Occipital lobe (tissue), 2 donors: ENCODE results near the gene NFIC. TPM values are rescaled to one million over a fixed set of nuclear protein-coding genes. Genes with fewer than 3 reads are reported as not detected.
"Not testable (repeated sequence)": the region's sequence is repeated elsewhere in the genome, so short reads cannot be mapped to it uniquely, and the experiment has no call there.

ENCODE experiments used
- DNase-seq: peaks from one replicate; lab custom pipeline; 2025; lab: John Stamatoyannopoulos, UW
- total RNA-seq: library from RNA; depleted of rRNA; stranded (reverse); fragments of >200 nt; gene quantifications from one replicate; pipeline ENCODE4 v1.2.3, GENCODE V29; 2014

NFIC gene
- total RNA-seq, 1 donor from 2014 or later = 6.6 TPM

DNA sequence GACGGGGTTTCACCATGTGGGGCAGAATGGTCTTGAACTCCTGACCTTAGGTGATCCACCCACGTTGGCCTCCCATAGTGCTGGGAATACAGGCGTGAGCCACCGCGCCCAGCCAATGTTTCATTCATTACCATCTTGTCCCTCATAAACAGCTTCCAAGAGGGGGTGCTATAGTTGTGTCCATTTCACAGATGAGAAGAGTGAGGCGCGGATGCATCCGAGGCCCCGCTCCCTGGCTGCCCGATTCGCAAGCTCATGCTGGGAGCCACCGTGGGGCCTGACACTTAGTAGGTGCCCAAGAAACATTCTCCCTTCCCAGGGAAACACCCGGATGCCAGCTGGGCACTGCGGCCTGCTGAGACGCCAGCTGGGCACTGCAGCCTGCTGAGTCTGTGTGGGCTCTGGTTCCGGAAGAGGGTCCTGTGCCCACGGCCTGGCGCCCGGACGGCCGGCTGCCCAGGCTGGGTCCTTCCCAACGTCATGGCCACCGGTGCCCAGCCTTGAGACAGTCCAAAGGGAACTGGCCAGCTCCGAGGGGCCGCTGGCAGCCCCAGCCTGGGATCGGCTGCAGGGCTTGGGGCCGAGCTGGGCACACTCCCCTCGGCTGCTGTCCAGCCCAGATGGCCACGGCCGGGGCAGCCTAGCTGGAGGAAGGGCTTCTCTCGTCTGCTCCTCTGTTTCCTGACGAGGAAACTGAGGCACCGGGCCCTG, 54.7 kb downstream of the NFIC start:
- DNase-seq = no peak

DNA sequence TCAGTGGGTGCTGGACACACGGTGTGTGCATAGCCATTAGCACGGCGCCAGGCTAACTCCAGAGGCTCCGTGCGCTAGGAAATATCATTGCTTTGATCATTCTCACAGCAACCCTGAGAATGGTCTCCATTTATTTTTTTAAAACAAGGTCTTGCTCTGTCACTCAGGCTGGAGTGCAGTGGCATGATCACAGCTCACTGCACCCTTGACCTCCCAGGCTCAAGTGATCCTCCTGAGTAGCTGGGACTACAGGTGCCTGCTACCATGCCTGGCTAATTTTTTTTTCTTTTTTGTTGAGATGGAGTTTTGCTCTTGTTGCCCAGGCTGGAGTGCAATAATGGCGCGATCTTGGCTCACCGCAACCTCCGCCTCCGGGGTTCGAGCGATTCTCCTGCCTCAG, 55.3 kb downstream of the NFIC start:
- DNase-seq = not testable (repeated sequence)

DNA sequence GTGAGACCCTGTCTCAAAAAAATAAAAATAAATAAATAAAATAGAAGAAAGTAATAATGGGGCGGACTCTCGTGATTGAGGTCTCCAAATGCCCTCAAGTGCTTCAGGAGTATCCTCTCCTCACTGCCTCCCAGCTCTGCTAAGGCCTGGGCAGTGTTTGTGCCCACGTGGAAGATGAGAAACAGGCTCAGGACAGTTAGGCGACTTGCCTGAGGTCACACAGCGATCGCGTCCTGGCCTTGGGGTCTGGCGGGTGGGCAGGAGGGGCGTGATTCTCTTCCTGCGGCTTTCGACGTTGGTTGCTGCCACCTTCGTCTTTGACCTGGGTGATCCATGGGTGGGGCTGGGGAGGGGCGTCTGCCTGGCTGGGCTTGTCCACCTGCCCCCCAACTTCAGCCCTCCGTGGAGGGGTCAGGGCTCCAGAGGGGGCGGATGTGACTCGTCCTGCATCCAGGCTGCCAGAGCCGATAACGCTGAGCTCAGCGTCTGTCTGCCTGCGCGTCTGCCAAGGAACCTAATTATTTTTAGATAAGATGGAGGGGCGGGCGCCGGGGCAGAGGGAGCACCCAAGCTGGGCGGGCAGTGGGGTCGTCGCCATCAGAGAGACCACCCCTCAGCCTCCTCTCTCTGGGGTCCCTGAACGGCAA, 56.9 kb downstream of the NFIC start:
- no peak for DNase-seq

DNA sequence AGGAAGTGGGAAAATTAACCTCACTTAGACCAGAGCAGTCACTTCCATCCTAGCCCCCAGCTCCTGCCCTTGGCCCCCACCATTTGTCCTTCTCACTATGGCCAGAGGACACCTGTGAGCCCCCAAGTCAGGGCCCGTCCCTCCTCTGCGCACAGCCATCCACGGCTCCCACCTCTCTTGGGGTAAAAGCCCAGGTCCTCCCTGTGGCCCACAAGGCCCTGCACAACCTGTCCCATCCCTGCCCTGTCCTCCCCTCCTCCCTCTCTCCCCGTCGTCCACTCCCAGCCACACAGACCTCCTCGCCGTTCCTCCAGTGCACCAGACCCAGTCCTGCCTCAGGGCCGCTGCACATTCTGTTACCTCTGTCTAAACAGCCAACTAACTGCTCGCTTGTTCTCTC, 60.0 kb downstream of the NFIC start:
- DNase-seq = no peak

DNA sequence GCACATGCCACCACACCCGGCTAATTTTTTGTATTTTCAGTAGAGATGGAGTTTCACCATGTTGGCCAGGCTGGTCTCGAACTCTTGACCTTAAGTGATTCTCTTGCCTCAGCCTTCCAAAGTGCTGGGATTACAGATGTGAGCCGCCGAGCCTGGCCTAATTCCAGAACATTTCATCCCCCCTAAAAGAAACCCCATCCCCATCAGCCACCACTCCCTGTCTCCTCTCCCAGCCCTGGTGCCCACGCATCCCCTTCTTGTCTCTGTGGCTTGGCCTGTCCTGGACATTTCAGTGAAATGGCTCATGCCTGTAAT, 63.9 kb downstream of the NFIC start:
- DNase-seq = not testable (repeated sequence)

DNA sequence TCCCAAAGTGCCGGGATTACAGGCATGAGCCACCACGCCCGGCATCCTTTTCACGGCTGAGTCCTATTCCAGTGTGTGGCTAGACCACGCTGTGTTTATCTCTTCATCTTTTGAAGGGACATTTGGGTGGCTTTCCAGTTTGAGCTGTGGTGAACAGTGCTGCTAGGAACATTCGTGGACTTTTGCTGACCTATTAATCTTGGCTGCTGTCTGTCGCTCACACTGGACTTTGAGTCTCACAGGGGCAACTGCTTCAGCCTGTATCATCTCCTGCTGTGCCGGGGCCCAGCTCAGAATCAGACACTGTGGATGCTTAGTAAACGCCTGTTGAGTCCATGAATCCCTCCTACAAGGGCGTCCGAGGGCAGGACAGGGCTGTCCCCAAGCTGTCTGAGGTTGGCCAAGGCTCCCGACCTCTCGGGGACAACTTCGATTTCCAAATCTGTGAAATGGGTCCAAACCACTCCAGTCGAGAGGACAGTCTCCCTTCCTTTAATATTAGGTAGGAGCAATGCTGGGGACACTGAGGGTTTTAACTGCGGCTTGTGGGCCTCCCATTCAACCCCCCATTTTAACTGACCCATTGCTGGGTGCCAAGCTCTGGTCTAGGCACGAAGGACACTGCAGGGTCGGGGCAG, 65.5 kb downstream of the NFIC start:
- DNase-seq = no peak

DNA sequence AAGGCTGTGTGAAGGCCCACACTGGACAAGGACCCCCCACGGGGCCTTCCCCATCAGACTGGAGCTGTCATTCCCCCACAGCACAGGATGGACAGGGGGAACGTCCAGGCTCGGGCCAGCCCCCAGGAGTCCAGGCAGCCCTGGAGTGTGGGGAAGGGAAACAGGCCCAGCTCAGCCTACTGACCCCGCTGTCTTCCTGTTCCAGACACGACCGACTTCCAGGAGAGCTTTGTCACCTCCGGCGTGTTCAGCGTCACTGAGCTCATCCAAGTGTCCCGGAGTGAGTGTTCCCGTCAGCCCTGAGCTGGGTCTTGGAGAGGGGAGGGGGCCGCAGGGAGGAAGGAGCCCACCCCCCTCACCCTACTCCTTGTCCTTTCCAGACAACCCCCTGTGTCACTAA, 66.9 kb downstream of the NFIC start:
- no peak for DNase-seq

DNA sequence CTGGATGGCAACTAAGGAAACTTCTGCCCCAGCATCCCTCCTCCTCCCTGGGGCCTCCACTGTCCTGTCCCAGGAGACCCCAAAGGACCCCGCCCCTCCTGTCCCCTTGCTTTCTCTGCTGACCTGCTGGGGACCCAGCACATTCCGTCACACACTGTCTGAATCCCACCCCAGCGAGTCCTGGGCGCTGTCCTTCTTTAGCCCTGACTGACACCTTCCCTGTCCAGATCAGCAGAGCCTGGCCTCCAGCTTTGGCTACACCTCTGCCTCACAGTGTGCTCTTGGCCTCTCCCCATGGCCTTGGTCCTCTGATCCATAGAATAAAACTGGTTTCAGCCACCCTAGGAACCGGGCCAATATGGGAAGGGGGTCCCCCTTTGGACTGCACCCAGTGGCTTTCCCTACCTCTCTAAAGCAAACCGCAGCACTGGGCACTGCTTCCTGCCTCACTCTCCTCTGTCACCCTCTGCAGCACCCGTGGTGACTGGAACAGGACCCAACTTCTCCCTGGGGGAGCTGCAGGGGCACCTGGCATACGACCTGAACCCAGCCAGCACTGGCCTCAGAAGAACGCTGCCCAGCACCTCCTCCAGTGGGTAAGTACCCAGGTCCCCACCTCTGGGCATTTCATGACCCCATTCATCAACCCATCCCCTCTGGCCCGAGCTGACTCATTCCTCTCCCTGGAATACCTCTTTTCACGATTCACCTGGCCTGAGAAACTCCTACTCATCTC, 67.6 kb downstream of the NFIC start:
- no peak for DNase-seq

DNA sequence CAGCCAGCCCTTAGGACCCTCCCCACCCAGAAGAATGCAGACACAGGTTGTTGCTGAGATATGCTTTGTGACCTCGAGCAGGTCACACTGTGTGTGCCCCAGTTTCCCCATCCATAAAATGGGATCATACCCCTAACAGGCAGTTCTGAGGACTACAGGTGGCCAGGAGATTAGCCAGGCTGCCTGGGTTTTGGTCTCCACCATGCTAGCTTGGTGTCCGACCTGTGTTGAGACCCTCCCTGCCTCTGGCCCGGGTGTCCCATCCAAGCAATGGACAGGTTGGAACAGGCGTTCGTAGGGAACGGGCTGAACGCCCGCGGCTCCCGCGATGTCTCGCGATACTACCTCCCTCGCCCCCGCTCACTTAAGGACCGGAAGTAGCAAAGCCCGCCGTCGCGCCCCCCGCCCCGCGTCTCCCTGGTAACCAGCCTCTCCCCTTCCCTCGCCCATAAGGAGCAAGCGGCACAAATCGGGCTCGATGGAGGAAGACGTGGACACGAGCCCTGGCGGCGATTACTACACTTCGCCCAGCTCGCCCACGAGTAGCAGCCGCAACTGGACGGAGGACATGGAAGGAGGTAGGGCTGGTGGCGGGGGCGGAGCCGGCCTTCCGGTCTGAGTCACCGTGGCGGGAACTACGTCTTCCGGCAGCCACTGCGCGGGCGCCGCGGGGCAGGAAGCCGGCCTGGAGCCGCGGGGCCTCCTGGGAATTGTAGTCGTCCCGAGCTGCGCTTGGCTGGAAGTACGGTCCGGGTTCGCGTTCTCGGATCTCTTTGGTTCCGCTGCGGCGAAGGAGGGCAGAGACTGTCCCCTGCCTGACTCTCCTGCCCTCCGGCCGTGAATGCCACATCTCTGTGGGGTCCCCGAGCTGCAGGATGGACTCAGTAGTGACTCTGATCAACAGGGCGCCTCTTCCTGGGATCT, 68.5 kb downstream of the NFIC start:
- peak; percentile 92 for DNase-seq

DNA sequence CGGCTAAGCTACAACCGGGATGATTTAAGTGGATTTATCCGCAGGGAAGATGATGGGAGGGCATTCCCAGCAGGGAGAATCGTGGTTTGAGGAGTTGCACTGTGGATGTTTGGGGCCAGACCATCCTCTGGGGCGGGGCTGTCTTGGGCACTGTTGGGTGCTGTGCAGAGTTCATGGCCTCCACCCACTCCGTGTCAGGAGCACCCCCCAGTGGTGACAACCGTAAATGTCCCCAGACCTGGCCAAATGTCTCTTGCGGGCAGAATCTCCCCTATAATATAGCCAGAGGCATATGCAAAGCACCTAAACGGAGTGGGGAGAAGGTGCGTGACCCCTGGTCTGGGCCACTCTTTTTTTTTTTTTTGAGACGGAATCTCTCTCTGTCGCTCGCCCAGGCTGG, 73.7 kb downstream of the NFIC start:
- no peak for DNase-seq

DNA sequence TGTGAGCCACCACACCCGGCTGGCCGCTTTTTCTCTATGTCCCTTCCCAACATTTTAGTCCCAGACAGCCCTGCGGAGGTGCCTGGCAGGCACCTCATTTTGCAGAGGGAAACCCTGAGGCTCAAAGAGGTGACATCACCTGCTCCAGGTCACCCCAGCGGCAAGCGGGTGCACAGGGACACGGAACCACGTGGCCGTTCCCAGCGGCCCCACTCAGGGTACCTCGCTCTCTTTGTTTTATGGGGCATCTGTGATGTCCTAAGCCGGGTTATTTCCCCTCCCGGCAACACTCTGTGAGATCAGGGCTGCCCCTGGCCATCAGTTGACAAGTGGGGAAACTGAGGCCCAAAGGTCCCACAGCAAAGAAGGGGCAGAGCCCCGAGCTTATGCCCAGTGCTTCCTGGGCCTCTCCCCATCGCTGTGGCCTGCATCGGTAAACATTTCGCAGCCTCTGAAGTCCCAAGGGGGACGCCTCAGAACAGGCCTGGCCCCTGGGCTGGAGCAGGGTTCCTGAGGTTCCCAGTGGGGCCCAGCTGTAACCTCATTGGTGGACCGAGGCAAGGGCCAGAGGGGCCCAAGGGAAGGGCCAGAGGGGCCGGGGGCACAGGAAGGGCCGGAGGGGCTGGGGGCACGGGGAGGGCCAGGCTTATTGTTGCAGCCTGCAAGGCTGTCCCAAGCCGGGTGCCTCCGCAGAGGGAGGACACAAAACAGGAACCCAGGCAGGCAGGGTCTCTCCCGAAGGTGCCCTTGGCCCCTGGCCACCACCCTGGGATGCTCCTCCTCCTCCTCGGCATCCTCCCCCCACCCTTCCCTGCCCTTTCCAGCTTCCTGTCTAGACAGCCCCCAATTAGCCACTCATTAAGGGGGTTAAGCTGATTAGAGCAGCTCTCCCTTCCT, 75.0 kb downstream of the NFIC start:
- DNase-seq = no peak

DNA sequence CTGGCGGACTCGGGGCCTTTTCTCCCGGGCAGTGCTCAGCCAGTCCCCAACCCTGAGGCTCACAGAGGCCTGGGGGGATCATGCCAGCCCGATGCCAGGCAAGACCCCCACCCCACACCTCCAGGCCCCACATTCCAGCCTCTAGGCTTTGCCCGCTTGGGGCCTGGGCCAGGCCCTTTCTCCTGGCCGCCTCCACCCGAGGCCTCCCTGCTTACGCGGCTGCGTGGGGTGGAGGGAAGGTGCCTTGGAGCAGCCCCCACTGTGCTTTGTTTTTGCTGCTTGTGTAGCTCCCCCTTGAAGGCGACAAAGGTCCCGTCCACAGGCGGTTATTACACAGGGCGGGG, 75.6 kb downstream of the NFIC start:
- no peak for DNase-seq

DNA sequence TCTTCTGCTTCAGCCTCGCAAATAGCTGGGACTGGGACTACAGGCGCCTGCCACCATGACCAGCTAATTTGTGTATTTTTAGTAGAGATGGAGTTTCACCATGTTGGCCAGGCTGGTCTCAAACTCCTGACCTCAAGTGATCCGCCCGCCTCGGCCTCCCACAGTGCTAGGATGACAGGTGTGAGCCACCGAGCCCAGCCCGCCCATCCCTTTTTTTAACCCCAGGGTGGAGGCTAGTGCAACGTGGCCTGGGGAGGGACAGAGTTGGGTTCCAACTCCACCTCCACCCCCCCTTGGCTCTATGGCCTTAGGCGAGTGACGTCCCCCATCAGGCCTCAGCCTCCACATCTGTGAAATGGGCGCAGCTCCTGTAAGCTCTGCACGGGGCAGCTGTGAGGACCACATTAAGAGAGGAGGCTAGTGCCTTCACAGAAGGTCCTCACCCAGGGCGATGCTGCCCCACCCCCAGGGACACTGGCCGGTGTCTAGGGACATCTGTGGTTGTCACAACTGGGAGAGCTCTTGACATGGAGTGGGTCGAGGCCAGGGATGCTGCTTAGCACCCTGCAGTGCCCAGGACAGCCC, 76.2 kb downstream of the NFIC start:
- DNase-seq = no peak

DNA sequence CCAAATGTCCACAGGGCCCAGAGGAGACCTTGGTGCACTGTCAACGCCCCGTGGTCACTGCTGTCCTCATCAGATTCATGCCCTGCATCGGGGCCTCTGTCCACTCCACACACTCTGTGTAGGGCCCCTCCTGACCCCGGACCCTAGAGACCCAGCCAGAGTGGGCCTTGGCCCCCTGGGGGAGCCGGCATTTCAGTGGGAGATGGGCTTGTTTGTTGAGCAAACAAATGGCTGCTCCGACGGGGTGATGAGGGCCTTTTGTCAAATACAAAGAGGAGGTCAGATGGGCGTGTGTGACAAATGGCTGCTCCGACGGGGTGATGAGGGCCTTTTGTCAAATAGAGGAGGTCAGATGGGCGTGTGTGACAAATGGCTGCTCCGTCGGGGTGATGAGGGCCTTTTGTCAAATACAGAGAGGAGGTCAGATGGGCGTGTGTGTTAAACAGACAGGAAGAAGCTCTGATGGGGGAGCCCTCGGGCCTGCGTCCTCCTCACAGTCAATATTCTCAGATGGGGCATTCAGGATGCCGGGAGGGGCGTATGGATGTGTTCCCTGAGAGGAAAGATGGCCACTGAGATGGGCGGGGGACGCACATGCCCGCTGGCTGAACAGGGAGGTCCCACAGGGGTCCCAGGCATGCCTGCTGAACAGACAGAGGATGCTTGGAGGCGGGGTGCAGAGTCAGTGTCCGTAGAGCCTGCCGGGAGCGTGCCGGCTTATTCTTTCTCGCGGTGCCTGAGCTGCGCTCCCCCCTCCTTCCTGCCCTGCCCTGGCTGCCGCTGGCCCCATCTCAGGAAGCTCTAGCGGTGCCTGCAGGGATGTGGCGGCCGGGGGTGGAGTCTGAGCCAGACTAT, 77.7 kb downstream of the NFIC start:
- peak; percentile 77 for DNase-seq

DNA sequence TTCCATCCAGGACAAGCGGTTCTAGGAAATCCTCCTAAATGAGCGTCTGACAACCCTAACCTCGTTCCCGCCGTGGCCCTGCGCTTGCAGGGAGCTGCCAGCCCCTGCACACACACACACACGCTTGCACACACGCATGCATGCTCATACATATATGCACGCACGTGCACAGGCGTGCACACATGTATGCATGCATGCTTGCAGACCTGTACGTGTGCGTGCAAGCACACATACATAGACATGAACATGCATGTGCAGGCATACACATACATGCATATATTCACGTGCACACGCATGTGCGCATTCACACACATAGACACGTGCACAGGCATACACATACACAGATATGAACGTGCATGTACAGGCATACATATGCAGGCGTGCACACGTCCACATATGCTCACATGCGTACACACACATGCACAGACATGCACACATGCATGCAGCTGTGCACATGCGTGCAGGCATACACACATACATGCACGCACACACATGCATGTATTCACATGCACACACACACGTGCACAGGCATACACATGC, 78.4 kb downstream of the NFIC start:
- no peak for DNase-seq

DNA sequence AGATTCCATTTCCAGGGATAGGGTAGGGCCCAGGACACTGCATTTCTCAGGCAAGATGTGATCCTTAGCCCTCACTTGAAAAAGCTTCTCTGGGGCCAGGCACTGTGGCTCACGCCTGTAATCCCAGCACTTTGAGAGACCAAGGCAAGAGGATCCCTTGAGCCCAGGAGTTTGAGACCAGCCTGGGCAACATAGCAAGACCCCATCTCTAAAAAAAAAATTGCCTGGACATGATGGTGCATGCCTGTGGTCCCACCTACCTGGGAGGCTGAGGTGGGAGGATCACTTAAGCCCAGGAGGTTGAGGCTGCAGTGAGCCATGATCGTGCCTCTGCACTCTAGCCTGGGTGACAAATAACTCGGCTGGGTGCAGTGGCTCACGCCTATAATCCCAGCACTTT, 80.3 kb downstream of the NFIC start:
- DNase-seq = not testable (repeated sequence)

DNA sequence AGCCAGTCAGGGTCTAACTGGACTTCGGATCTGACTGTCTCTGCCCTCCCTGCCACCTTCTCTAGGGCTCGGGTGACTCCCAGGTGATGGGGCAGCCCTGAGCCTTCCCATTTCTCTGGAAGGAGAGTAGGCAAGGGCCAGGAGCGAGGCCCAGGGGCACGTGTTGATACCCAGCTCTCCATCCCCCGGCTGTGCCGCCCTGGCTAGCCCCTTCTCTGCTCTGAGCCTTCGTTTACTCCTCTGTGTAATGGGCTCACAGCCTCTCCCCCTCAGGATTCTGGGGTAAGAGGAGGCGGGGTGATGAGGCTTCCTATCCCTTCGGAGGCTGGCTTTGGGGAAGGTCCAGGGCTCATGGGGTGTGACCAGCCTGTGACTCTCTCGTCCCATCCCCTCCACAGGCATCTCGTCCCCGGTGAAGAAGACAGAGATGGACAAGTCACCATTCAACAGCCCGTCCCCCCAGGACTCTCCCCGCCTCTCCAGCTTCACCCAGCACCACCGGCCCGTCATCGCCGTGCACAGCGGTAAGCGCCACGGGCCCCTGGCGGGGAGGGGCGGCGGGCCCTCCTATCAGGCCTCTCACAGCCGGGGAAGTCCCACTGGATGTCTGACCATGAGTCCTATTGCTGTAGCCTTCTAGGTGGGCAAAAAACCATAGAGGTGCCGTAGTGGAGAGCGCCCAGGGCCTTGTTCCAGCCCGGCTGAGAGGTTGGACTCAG, 82.4 kb downstream of the NFIC start:
- no peak for DNase-seq

DNA sequence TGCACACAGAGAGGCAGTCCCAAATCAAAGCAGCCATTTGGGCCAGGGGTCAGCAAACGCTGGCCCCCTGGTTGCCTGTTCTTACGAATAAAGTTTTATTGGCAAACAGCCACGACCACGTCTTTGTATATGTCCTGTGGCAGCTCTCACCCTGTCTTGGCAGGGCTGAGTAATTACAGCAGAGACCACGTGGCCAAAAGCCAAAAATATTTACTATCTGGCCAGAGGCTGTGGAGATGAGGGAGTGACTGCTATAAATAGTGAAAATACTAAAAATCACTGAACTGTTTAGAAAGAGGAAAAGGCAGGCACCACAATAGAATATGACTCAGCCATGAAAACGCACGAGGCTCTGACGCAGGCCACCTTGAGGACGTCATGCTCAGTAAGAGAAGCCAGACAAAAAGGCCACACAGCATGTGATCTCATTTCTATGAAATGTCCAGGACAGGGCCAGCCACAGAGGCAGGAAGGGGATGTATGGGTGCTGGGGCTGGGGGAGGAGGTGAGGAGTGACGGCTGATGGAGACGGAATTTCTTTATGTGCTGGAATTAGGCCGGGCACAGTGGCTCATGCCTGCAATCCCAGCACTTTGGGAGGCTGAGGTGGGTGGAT, 84.5 kb downstream of the NFIC start:
- DNase-seq = no peak
